Karpas-422 (cell line): ENCODE results near the gene HNF4A. TPM values are rescaled to one million over a fixed set of nuclear protein-coding genes. Genes with fewer than 3 reads are reported as not detected.
A peak's percentile ranks its signal among the peaks of the same experiment; 100 is the strongest.

Experiments
- DNase-seq: peaks from one replicate; pipeline ENCODE4 v3.0.0-alpha.2; 2015
- H2AFZ ChIP-seq: fragments of 200-600 bp; sonication (generic); 2 replicates; pipeline ENCODE4 v1.6.1; 2014; ENCODE audit warnings: antibody characterized with exemption, low read length, mixed read lengths
- H3K27ac ChIP-seq: fragments of 200-600 bp; sonication (generic); 2 replicates; pipeline ENCODE4 v1.5.1; 2014; ENCODE audit warnings: mild to moderate bottlenecking, low read length, moderate library complexity
- H3K27me3 ChIP-seq: fragments of 200-600 bp; sonication (generic); 2 replicates; pipeline ENCODE4 v1.6.1; 2014; ENCODE audit warnings: low read length, mixed read lengths
- H3K36me3 ChIP-seq: fragments of 200-600 bp; sonication (generic); 2 replicates; pipeline ENCODE4 v1.6.1; 2014; ENCODE audit warnings: low read length, mixed read lengths; ENCODE audit not compliant: insufficient read depth
- H3K4me1 ChIP-seq: fragments of 200-600 bp; sonication (generic); 2 replicates; pipeline ENCODE4 v1.6.1; 2014; ENCODE audit warnings: mild to moderate bottlenecking, low read length, mixed read lengths
- H3K4me2 ChIP-seq: fragments of 200-600 bp; sonication (generic); 2 replicates; pipeline ENCODE4 v1.6.1; 2014; ENCODE audit warnings: low read length, low read depth, mild to moderate bottlenecking; ENCODE audit not compliant: poor library complexity, severe bottlenecking
- H3K4me3 ChIP-seq: fragments of 200-600 bp; sonication (generic); 2 replicates; pipeline ENCODE4 v1.5.1; 2014; ENCODE audit warnings: mild to moderate bottlenecking, antibody characterized with exemption, low read length, mixed read lengths
- H3K79me2 ChIP-seq: fragments of 200-600 bp; sonication (generic); 2 replicates; pipeline ENCODE4 v1.6.1; 2014; ENCODE audit warnings: mild to moderate bottlenecking, low read length, mixed read lengths
- H3K9ac ChIP-seq: fragments of 200-600 bp; sonication (generic); 2 replicates; pipeline ENCODE4 v1.6.0; 2014; ENCODE audit warnings: low read length
- H3K9me2 ChIP-seq: fragments of 200-600 bp; sonication (generic), shearing (Covaris generic); replicated peaks from 2 replicates; pipeline ENCODE4 v1.6.0; 2014; ENCODE audit warnings: mild to moderate bottlenecking, low read length, moderate library complexity; ENCODE audit not compliant: insufficient read depth
- H3K9me3 ChIP-seq: fragments of 300-700, 200-600 bp; sonication (generic); 2 replicates; pipeline ENCODE4 v1.6.1; 2014; ENCODE audit warnings: low read length, mixed read lengths
- H4K20me1 ChIP-seq: fragments of 200-600 bp; sonication (generic); 2 replicates; pipeline ENCODE4 v1.6.1; 2014; ENCODE audit warnings: mild to moderate bottlenecking, antibody characterized with exemption, low read length, low read depth; ENCODE audit not compliant: insufficient read depth
- total RNA-seq: library from RNA; depleted of rRNA; stranded (reverse); fragments of >200 nt; shearing (Covaris generic); gene quantifications from 2 replicates; pipeline ENCODE4 v1.2.3, GENCODE V29; 2014; ENCODE audit warnings: low replicate concordance

The HNF4A gene
- total RNA-seq, 1 experiment from 2014 or later: not detected

DNA sequence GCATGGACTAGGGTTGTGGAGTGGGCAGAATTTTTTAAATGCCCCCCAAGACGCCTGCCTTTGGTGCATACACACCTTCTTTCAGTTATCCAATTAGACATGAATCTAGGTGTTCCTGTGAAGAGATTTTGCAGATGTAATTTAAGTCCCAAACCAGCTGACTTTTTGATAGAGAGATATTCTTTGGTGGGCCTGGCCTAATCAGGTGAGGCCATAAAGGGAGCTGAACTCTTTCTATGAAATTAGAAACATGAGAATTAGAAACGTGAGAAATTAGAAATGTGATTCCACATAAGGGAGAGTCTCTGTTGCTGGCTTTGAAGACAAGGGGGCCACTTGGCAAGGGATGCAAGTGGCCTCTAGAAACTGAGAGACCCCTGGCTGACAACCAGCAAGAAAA lies 83.8 kb downstream of the HNF4A start:
- H3K4me1 ChIP-seq: no peaks in the 10 kb centered on the region
- H4K20me1 ChIP-seq: no peaks in the 10 kb centered on the region
- no peaks in the 10 kb centered on the region for H3K27me3 ChIP-seq
- DNase-seq: no peak
- no peak overlapping the region for H3K27ac ChIP-seq
- H3K9me3 ChIP-seq: no peaks in the 10 kb centered on the region
- no peak overlapping the region for H3K9ac ChIP-seq
- no peaks in the 10 kb centered on the region for H3K9me2 ChIP-seq
- H2AFZ ChIP-seq: no peak overlapping the region
- H3K36me3 ChIP-seq: no peaks in the 10 kb centered on the region
- H3K4me2 ChIP-seq: no peak overlapping the region
- no peak overlapping the region for H3K4me3 ChIP-seq
- no peaks in the 10 kb centered on the region for H3K79me2 ChIP-seq

DNA sequence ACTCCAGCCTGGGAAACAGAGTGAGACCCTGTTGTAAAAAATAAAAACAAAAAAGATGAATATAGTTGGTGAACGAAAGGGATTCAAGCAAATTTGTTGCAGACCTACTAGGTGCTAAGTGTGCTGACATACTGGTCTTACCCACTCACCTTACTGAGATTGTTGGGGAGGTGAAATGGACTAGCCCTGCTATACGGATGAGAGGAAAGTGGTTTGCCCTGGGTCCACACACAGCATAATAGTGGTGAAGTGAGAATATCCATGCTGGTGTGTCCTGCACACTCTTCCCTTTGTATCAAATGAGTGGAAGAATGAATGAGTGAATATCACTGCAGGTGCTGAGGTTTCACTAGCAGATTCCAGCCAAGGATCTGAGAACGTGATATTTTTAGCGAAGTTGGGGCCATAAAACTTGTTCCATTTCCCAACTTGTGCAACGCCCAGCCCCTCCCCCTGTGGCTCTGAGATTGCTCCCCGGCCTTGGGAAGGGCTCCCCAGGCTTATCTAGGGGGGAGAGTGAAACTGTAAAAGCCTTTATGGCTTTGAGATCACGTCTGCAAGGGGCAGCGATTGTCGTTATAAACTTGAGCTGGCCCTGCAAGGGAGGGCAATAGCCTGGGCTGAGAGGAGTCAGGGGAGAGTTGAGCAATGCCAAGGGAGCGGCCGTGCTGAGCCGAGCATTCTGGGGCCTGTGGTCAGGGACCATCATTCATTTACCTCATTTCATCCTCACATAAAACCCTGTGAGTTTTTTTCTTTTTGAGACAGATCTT lies 87.0 kb downstream of the HNF4A start:
- Histone ChIP-seq H3K27me3 (peaks cover 3% of the 10 kb centered on the region; the same call in 1 of the 2 replicates), H3K9ac (no peak overlapping the region), H3K9me2 (no peaks in the 10 kb centered on the region), H3K4me2 (no peak overlapping the region), H3K79me2 (no peaks in the 10 kb centered on the region), H4K20me1 (no peaks in the 10 kb centered on the region), H3K36me3 (no peaks in the 10 kb centered on the region), H3K9me3 (no peaks in the 10 kb centered on the region), H3K27ac (no peak overlapping the region), H3K4me3 (no peak overlapping the region), H3K4me1 (no peaks in the 10 kb centered on the region), H2AFZ (no peak overlapping the region)
- DNase-seq: no peak

DNA sequence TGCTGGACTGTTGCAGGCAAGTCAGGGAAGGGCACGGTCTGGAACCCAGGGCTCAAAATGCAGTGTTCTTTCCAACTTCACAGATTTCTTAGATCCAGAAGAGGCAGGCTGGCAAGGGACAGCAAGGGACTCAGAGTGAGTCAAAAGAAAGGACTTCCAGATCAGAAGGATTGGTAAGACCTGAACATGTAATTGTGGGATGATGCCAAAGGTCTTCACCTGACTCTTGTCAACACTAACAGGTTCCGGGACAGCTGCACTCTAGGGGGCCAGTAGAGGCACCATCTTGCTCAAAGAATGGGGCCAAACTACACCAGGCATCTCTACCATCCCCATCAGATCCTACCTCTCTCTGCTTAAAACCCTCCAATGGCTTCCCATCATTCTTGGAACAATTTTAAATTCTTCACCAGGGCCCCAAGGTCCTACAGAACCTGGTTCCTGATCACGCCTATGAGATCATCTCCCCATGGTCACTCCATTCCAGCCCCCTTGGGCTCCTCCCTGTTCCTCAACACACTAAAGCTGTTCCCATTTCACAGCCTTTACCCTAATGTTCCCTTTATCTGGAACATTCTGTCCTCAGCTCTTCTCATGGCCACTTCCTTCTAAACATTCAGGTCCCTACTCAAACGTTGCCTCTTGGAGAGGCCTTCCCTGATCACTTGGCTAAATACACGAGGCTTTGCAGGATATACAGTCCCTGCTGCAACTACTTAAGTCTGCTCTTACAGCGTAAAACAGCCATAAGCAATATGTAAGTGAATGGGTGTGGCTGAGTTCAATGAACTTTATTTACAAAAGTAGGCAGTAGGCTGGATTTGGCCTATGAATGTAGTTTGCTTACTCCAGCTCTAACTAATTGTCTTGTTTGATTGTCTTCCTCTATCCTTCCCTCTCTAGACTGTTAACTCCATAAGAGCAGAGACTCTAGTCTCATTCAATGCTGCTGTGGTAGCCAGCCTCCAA lies 90.5 kb downstream of the HNF4A start:
- peaks cover 3% of the 10 kb centered on the region; the same call in 1 of the 2 replicates for H3K27me3 ChIP-seq
- no peak overlapping the region for H2AFZ ChIP-seq
- no peak overlapping the region for H3K9ac ChIP-seq
- no peak overlapping the region for H3K27ac ChIP-seq
- H3K9me2 ChIP-seq: no peaks in the 10 kb centered on the region
- H4K20me1 ChIP-seq: no peaks in the 10 kb centered on the region
- no peak for DNase-seq
- no peak overlapping the region for H3K4me3 ChIP-seq
- no peaks in the 10 kb centered on the region for H3K9me3 ChIP-seq
- no peaks in the 10 kb centered on the region for H3K4me1 ChIP-seq
- H3K79me2 ChIP-seq: no peaks in the 10 kb centered on the region
- H3K36me3 ChIP-seq: no peaks in the 10 kb centered on the region
- no peak overlapping the region for H3K4me2 ChIP-seq

DNA sequence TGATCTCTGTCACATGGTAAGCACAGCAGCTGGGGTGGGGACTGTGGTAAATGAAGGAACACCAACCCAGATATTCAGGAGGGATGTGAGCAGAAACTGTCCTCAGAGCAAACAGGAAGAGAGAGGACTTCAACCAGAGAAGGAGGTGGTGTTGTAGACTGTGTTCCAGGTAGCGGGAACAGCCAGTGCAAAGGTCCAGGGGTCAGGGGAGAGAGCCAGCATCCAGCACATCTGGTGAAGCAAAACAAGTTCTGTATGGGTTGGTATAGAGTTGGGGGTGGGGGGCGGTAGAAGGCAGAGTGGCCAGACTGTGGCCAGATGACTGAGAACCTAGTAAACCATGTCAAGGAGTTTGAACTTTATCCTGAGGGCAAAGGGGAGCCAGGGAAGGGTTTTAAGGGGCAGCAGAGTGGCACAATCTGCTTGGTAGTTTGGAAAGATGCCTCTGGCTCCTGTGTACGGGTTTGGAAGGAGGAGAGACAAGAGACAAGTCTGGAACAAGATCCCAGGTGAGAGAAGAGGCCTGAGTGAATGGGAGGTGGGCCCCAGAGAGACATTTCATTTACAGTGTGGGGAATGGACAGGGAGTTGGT lies 92.4 kb downstream of the HNF4A start:
- Histone ChIP-seq H3K9me3 (no peaks in the 10 kb centered on the region), H3K27ac (no peak overlapping the region), H3K27me3 (peaks cover 3% of the 10 kb centered on the region; the same call in 1 of the 2 replicates), H2AFZ (no peak overlapping the region), H3K9me2 (no peaks in the 10 kb centered on the region), H3K4me1 (no peaks in the 10 kb centered on the region), H3K4me3 (no peak overlapping the region), H3K79me2 (no peaks in the 10 kb centered on the region), H3K36me3 (no peaks in the 10 kb centered on the region), H3K4me2 (no peak overlapping the region), H4K20me1 (no peaks in the 10 kb centered on the region), H3K9ac (no peak overlapping the region)
- no peak for DNase-seq

DNA sequence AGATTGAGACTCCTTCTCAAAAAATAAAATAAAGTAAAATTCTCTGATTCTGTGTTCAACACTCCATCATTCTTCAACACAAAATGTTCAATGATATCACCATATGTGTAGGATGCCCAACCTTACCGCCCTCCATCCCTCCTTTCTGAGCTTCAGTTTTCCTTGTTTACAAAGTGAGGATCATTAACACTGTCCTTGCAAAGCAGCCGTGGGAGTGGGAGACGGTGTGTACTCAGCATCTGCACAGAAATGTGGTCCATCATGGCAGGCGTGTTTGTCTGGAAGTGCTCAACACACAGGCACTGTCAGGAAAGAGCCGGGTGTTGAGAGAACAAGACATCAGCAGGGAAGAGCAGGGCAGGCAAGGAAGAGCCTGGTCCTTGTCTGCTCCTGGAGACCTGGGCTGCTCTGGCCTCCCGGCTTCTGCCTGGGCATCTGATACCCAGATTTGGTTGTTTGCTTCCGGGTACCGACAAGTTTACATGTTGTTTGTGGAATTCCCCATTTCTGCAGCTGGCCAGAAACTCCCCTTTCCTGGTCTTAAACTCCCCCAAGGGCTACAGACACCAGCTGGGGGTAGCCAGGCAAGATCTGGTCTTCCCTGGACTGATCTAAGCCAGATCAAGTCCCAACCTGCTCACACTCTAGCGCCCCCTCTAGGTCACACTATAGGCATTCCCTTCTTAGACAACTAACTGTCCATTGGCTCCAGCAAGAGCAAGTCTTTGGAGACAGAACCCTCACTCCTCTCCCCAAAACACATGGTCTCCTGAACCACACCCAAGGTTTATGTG lies 93.5 kb downstream of the HNF4A start:
- no peaks in the 10 kb centered on the region for H3K4me1 ChIP-seq
- no peaks in the 10 kb centered on the region for H3K9me3 ChIP-seq
- peaks cover 3% of the 10 kb centered on the region; the same call in 1 of the 2 replicates for H3K27me3 ChIP-seq
- H3K36me3 ChIP-seq: no peaks in the 10 kb centered on the region
- H3K79me2 ChIP-seq: no peaks in the 10 kb centered on the region
- no peak overlapping the region for H3K27ac ChIP-seq
- H3K9me2 ChIP-seq: no peaks in the 10 kb centered on the region
- no peak overlapping the region for H3K9ac ChIP-seq
- no peak overlapping the region for H2AFZ ChIP-seq
- no peaks in the 10 kb centered on the region for H4K20me1 ChIP-seq
- no peak overlapping the region for H3K4me3 ChIP-seq
- DNase-seq: peak; percentile 82
- H3K4me2 ChIP-seq: no peak overlapping the region

DNA sequence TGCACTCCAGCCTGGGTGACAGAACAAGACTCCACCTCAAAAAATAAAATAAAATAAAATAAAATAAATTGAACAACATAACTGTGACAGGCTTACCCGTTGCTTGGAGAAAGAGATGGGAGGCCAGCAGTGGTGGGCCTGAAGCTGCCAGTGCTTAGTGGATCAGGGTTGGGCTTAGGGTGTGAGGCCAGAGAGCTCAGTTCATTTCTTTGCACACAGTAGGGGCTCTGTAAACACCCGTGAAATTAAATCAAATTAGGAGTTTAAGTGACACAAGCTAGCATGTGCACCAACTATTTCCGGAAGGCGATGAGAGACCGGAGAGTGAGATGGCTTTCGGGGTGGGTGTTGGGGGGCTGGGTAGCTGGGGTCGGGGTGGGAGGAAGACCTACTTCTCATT lies 94.4 kb downstream of the HNF4A start:
- Histone ChIP-seq H3K27ac (no peak overlapping the region), H3K4me1 (no peaks in the 10 kb centered on the region), H3K4me3 (no peak overlapping the region), H3K9me2 (no peaks in the 10 kb centered on the region), H4K20me1 (no peaks in the 10 kb centered on the region), H3K9me3 (no peaks in the 10 kb centered on the region), H3K36me3 (no peaks in the 10 kb centered on the region), H3K27me3 (peaks cover 3% of the 10 kb centered on the region; the same call in 1 of the 2 replicates), H2AFZ (no peak overlapping the region), H3K4me2 (no peak overlapping the region), H3K9ac (no peak overlapping the region), H3K79me2 (no peaks in the 10 kb centered on the region)
- no peak for DNase-seq

DNA sequence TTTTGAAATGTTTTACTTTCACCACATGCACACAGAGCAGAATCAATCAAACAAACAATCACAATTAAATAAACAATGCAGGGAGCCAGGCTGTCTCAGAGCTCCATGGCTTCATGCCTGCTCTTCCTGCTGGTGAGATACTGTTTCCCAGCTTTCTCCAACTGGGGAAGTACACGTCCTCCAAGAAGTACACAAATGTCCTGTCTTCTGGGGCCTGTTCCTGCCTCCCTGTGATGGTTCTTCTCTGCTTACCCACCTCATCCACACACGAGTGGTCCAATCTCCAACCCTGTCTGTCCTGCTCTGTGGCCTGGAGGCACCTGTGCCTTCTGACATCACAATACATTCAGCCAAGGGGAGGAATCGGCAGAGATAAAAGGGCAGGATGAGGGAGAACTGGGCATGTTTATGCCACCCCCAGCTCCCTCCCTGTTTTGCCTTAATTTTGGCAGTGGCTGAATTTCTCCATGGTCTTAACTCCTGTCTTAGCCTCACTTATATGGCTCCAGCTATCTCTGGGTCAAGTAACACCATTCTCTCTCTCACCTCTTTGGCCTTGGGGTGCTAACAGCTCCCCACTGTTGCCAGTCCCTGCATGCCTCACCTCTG lies 94.9 kb downstream of the HNF4A start:
- Histone ChIP-seq H3K4me3 (no peak overlapping the region), H2AFZ (no peak overlapping the region), H3K4me2 (no peak overlapping the region), H3K9me2 (no peaks in the 10 kb centered on the region), H3K9ac (no peak overlapping the region), H3K4me1 (no peaks in the 10 kb centered on the region), H3K27ac (no peak overlapping the region), H3K36me3 (no peaks in the 10 kb centered on the region), H3K79me2 (no peaks in the 10 kb centered on the region), H4K20me1 (no peaks in the 10 kb centered on the region), H3K9me3 (no peaks in the 10 kb centered on the region), H3K27me3 (peaks cover 3% of the 10 kb centered on the region; the same call in 1 of the 2 replicates)
- no peak for DNase-seq
